ENCODE measurements around the gene HVCN1.

DNA sequence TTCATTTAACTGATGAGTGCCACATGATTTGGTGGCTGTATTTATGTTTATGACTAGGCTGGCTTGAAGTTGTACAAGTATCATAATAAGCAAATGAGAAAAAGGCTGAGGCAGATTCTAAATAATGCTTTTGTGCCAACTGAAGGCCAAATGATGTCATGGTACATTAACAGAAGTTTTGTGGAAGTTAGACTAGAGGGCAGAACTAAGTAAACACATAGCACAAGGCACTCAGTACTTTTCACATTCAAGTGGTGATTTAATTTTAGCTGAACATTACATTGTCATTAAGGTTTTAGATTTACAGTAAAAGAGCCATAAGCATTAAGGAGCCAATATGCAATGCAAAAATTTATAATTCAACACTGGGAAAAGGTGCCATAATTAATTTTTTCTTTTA is 32.7 kb upstream of the HVCN1 start:
- TF ChIP-seq POLR2AphosphoS5 (IDR thresholded peaks at IDR 0.05; ENCODE audit: low read depth, low read length), result no peak
- TF ChIP-seq POLR2A (IDR thresholded peaks at IDR 0.05; ENCODE audit: low read depth, low read length), result no peak
- TF ChIP-seq POU2F2 (IDR thresholded peaks at IDR 0.05; ENCODE audit: low read depth, low read length), result no peak
- TF ChIP-seq TAF1 (IDR thresholded peaks at IDR 0.05; ENCODE audit: low read depth, low read length), result no peak
- no peak for TF ChIP-seq PAX5 (IDR thresholded peaks at IDR 0.05; ENCODE audit: insufficient read depth, low read length, severe bottlenecking)
- TF ChIP-seq SPI1 (IDR thresholded peaks at IDR 0.05; ENCODE audit: low read depth, low read length), result no peak
